H9 (cell line): Measurements from ENCODE around the gene DOK6. TPM values are rescaled to one million over a fixed set of nuclear protein-coding genes. Genes with fewer than 3 reads are reported as not detected.

Experiments
- DNase-seq: peaks from one replicate; pipeline ENCODE4 v3.0.0-alpha.2; 2017
- H2AFZ ChIP-seq: one replicate; pipeline ENCODE4 v1.6.1; 2013; ENCODE audit warnings: mild to moderate bottlenecking, low read length, control low read depth, moderate library complexity
- H2AK5ac ChIP-seq: 2 replicates; pipeline ENCODE4 v1.6.1; 2013; ENCODE audit warnings: low read length, control low read depth, mixed read lengths; ENCODE audit not compliant: insufficient read length
- H2BK120ac ChIP-seq: one replicate; pipeline ENCODE4 v1.6.1; 2013; ENCODE audit warnings: low read depth, mild to moderate bottlenecking, low read length, control low read depth, inconsistent platforms; ENCODE audit not compliant: poor library complexity, severe bottlenecking
- H2BK12ac ChIP-seq: 2 replicates; pipeline ENCODE4 v1.6.1; 2013; ENCODE audit warnings: low read length, control low read depth, mixed read lengths, low read depth; ENCODE audit not compliant: insufficient read length
- H2BK15ac ChIP-seq: 2 replicates; pipeline ENCODE4 v1.6.1; 2013; ENCODE audit warnings: low read depth, low read length, control low read depth
- H2BK20ac ChIP-seq: one replicate; pipeline ENCODE4 v1.6.1; 2013; ENCODE audit warnings: low read depth, mild to moderate bottlenecking, low read length, control low read depth, inconsistent platforms; ENCODE audit not compliant: poor library complexity, severe bottlenecking
- H2BK5ac ChIP-seq: 2 replicates; pipeline ENCODE4 v1.6.1; 2013; ENCODE audit warnings: low read length, control low read depth, mixed read lengths; ENCODE audit not compliant: insufficient read length
- H3K14ac ChIP-seq: 2 replicates; pipeline ENCODE4 v1.6.1; 2013; ENCODE audit warnings: low read length, control low read depth; ENCODE audit not compliant: insufficient read depth
- H3K18ac ChIP-seq: 2 replicates; pipeline ENCODE4 v1.6.1; 2013; ENCODE audit warnings: low read depth, mild to moderate bottlenecking, mixed read lengths, low read length, control low read depth; ENCODE audit not compliant: insufficient read length
- H3K23ac ChIP-seq: 2 replicates; pipeline ENCODE4 v1.6.1; 2013; ENCODE audit warnings: low read length, control low read depth, mixed read lengths, low read depth; ENCODE audit not compliant: insufficient read length
- H3K23me2 ChIP-seq: 2 replicates; pipeline ENCODE4 v1.6.1; 2013; ENCODE audit warnings: low read depth, mild to moderate bottlenecking, mixed read lengths, low read length, control low read depth; ENCODE audit not compliant: insufficient read length, poor library complexity, severe bottlenecking
- H3K27ac ChIP-seq: 2 replicates; pipeline ENCODE4 v1.5.1; 2013; ENCODE audit warnings: low read length, control low read depth, mixed read lengths, low read depth; ENCODE audit not compliant: insufficient read length
- H3K27me3 ChIP-seq: 2 replicates; pipeline ENCODE4 v1.6.1; 2013; ENCODE audit warnings: low read length, control low read depth, inconsistent platforms; ENCODE audit not compliant: insufficient read depth
- H3K4ac ChIP-seq: 2 replicates; pipeline ENCODE4 v1.6.1; 2013; ENCODE audit warnings: low read depth, mild to moderate bottlenecking, control low read depth, inconsistent platforms, low read length, moderate library complexity
- H3K4me1 ChIP-seq: 2 replicates; pipeline ENCODE4 v1.6.1; 2013; ENCODE audit warnings: low read length, control low read depth, inconsistent platforms; ENCODE audit not compliant: insufficient read depth
- H3K4me2 ChIP-seq: 2 replicates; pipeline ENCODE4 v1.6.1; 2013; ENCODE audit warnings: low read length, control low read depth, mixed read lengths; ENCODE audit not compliant: insufficient read length, insufficient read depth
- H3K56ac ChIP-seq: 2 replicates; pipeline ENCODE4 v1.6.1; 2013; ENCODE audit warnings: low read depth, mild to moderate bottlenecking, mixed read lengths, low read length, control low read depth; ENCODE audit not compliant: insufficient read length
- H3K79me1 ChIP-seq: 2 replicates; pipeline ENCODE4 v1.6.1; 2013; ENCODE audit warnings: low read depth, mild to moderate bottlenecking, moderate library complexity, low read length, control low read depth, inconsistent platforms; ENCODE audit not compliant: insufficient read depth, poor library complexity, severe bottlenecking
- H3K79me2 ChIP-seq: 2 replicates; pipeline ENCODE4 v1.6.1; 2013; ENCODE audit warnings: low read length, control low read depth, inconsistent platforms; ENCODE audit not compliant: insufficient read depth
- H3K9ac ChIP-seq: 2 replicates; pipeline ENCODE4 v1.6.1; 2013; ENCODE audit warnings: low read length, control low read depth, mixed read lengths; ENCODE audit not compliant: insufficient read length; ENCODE audit errors: extremely low read depth
- H3K9me3 ChIP-seq: one replicate; pipeline ENCODE4 v1.6.1; 2013; ENCODE audit warnings: low read depth, low read length, inconsistent platforms; ENCODE audit not compliant: control insufficient read depth
- H3T11ph ChIP-seq: one replicate; pipeline ENCODE4 v1.6.1; 2013; ENCODE audit warnings: mild to moderate bottlenecking, low read length, control low read depth, inconsistent platforms
- H4K20me1 ChIP-seq: one replicate; pipeline ENCODE4 v1.6.1; 2013; ENCODE audit not compliant: control insufficient read depth, insufficient read length, insufficient read depth
- H4K5ac ChIP-seq: 2 replicates; pipeline ENCODE4 v1.6.1; 2013; ENCODE audit warnings: low read depth, mild to moderate bottlenecking, mixed read lengths, low read length, control low read depth; ENCODE audit not compliant: insufficient read length
- H4K8ac ChIP-seq: replicated peaks from 2 replicates; pipeline ENCODE4 v1.6.1; 2013; ENCODE audit warnings: low read length, control low read depth, mixed read lengths, low read depth; ENCODE audit not compliant: insufficient read length
- H4K91ac ChIP-seq: 2 replicates; pipeline ENCODE4 v1.6.1; 2013; ENCODE audit warnings: low read depth, mild to moderate bottlenecking, moderate library complexity, mixed read lengths, low read length, control low read depth; ENCODE audit not compliant: insufficient read length
- H3K27ac Mint-ChIP-seq, 3 experiments: 2 replicates in 2 of 3; 3 replicates in 1 of 3; pipeline ENCODE4 v1.8.0; 2020 to 2021; ENCODE audit warnings: mixed read lengths in 3 of 3, mild to moderate bottlenecking in 1 of 3, moderate library complexity in 1 of 3
- H3K27me3 Mint-ChIP-seq: 2 replicates; pipeline ENCODE4 v1.8.0; 2021; ENCODE audit warnings: low read depth, mild to moderate bottlenecking, moderate library complexity, mixed read lengths
- H3K36me3 Mint-ChIP-seq, 3 experiments: 2 replicates in 2 of 3; 3 replicates in 1 of 3; pipeline ENCODE4 v1.8.0; 2020 to 2021; ENCODE audit warnings: low read depth in 3 of 3, mixed read lengths in 3 of 3; ENCODE audit not compliant: insufficient read depth in 1 of 3
- H3K4me1 Mint-ChIP-seq, 2 experiments: 2 replicates each; pipeline ENCODE4 v1.8.0; 2020; ENCODE audit warnings: mixed read lengths in 2 of 2
- H3K4me3 Mint-ChIP-seq, 2 experiments: 2 replicates in 1 of 2; 3 replicates in 1 of 2; pipeline ENCODE4 v1.8.0; 2020 to 2021; ENCODE audit warnings: mild to moderate bottlenecking in 2 of 2, mixed read lengths in 2 of 2, moderate library complexity in 1 of 2
- H3K9me3 Mint-ChIP-seq, 2 experiments: 2 replicates in 1 of 2; 3 replicates in 1 of 2; pipeline ENCODE4 v1.8.0; 2020; ENCODE audit warnings: mild to moderate bottlenecking in 2 of 2, mixed read lengths in 2 of 2, moderate library complexity in 1 of 2
- WGBS: extraction: QIAGEN DNeasy Blood & Tissue Kit; methylation state at CpG from one replicate; pipeline ENCODE4 v1.1.7; 2013; ENCODE audit warnings: missing lambda C conversion rate, low lambda C conversion rate, mixed read lengths; ENCODE audit not compliant: insufficient read length; ENCODE audit errors: extremely low coverage; 5-methylcytosine and 5-hydroxymethylcytosine counted together
- total RNA-seq: library from RNA; stranded (reverse); gene quantifications from 2 replicates; pipeline ENCODE4 v1.2.1, GENCODE V29; 2021
- TF ChIP-seq, protein P1 (sequence below): fragments of 200-600 bp; sonication (generic); conservative IDR thresholded peaks from 3 replicates; pipeline ENCODE4 v1.8.0; 2021; ENCODE audit warnings: antibody characterized with exemption, mild to moderate bottlenecking

DOK6 gene
- total RNA-seq, 1 experiment from 2014 or later: 0.20 TPM

DNA sequence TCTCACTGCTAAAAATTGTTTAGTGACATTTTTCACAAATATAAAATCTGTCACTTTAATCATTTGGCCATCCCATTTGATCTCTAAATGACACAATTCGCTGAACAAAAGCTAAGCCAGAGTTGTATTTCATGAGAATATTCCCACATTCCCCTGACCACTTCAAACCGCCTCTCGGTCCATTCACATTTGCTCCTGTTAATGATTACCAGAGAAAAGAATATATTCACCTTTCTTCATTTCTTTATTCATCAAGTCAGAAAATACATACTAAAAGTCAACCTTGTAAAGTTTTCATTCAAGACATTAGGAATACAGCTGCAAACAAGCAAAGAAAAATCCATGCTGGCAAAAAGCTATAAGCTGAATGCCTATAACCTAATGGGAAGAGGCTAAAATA is 225.5 kb downstream of the DOK6 start:
- H2BK15ac ChIP-seq: no peak overlapping the region
- H3K14ac ChIP-seq: no peak overlapping the region
- no peak overlapping the region for H3K4me2 ChIP-seq
- H3K27me3 Mint-ChIP-seq: no peaks in the 10 kb centered on the region
- no peak overlapping the region for H3K4me3 Mint-ChIP-seq
- no peak overlapping the region for H3K27ac Mint-ChIP-seq
- H3K4me1 ChIP-seq: no peaks in the 10 kb centered on the region
- H3K9me3 ChIP-seq: no peaks in the 10 kb centered on the region
- H3K56ac ChIP-seq: no peak overlapping the region
- H3K9ac ChIP-seq: no peak overlapping the region
- H3K4me1 Mint-ChIP-seq: peaks cover 0 to 6% of the 10 kb centered on the region in 2 experiments; a peak in 2 of 4 replicates
- no peak overlapping the region for H2BK20ac ChIP-seq
- no peaks in the 10 kb centered on the region for H3K79me2 ChIP-seq
- no peak overlapping the region for H3T11ph ChIP-seq
- TF ChIP-seq, protein P1, sequence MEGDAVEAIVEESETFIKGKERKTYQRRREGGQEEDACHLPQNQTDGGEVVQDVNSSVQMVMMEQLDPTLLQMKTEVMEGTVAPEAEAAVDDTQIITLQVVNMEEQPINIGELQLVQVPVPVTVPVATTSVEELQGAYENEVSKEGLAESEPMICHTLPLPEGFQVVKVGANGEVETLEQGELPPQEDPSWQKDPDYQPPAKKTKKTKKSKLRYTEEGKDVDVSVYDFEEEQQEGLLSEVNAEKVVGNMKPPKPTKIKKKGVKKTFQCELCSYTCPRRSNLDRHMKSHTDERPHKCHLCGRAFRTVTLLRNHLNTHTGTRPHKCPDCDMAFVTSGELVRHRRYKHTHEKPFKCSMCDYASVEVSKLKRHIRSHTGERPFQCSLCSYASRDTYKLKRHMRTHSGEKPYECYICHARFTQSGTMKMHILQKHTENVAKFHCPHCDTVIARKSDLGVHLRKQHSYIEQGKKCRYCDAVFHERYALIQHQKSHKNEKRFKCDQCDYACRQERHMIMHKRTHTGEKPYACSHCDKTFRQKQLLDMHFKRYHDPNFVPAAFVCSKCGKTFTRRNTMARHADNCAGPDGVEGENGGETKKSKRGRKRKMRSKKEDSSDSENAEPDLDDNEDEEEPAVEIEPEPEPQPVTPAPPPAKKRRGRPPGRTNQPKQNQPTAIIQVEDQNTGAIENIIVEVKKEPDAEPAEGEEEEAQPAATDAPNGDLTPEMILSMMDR: no peak
- H3K9me3 Mint-ChIP-seq: no peaks in the 10 kb centered on the region
- H2BK120ac ChIP-seq: no peak overlapping the region
- no peak overlapping the region for H3K23ac ChIP-seq
- no peak overlapping the region for H4K91ac ChIP-seq
- no peak overlapping the region for H2AFZ ChIP-seq
- no peaks in the 10 kb centered on the region; a peak in 1 of 7 replicates for H3K36me3 Mint-ChIP-seq
- H3K27me3 ChIP-seq: no peaks in the 10 kb centered on the region
- no peak overlapping the region for H3K27ac ChIP-seq
- no peak overlapping the region for H4K5ac ChIP-seq
- no peak overlapping the region for H2BK12ac ChIP-seq
- no peaks in the 10 kb centered on the region for H4K20me1 ChIP-seq
- DNase-seq: no peak
- H3K4ac ChIP-seq: no peak overlapping the region
- H3K79me1 ChIP-seq: no peaks in the 10 kb centered on the region
- no peaks in the 10 kb centered on the region for H3K23me2 ChIP-seq
- no peak overlapping the region for H3K18ac ChIP-seq
- no peak overlapping the region for H4K8ac ChIP-seq
- no peak overlapping the region for H2BK5ac ChIP-seq
- H2AK5ac ChIP-seq: no peak overlapping the region
- WGBS: no CpG with 5 or more reads among the region's 3 CpGs
